Measurements from ENCODE around the gene C3orf85. TPM values are rescaled to one million over a fixed set of nuclear protein-coding genes. Genes with fewer than 3 reads are reported as not detected.

The C3orf85 gene, protein sequence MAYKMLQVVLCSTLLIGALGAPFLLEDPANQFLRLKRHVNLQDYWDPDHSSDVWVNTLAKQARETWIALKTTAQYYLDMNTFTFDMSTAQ
- not detected in 5 replicates for total RNA-seq (2022; extraction: Qiagen RNA extraction)

DNA sequence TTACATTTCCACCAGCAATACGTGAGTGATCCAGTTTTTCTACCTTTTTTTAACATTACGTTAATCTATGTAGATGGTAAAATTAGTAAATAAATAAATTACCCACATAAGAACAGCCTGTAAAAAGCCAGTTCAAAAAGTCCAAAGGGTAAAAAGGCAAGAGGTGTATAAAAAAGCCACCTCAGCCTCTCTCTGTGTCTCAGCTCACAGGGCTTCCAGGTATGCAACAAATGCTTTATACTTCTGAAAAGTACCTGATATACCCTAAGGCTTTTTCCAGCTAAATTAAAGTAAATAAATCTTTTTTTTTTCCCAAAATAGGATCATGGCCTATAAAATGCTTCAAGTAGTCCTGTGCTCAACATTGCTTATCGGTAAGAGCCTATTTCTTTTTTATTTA lies at the start of gene C3orf85:
Gene C3orf85, plus strand, starts transcription at position 197 of the 400 bp plus-strand sequence. Its CDS starts 129 bp downstream, at position 326.

DNA sequence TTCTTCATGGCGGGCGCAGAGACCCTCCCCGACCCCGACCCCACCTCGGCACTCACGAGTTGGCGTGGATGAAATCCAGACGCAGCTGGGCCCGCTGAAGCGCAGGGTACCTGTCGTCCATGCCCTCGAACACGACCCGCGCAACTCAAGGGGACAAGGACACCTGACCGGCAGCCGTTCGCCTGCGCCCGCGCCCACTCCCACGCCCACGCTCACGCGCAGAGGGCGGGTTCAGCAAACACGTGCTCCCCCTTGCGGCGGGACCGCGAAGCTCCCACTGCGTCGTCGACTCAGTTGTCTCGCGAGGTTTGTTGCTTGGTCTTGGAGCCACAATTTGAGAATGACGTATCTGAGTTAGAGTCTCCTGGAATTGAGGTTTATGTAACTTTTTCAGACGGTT lies 18.6 kb upstream of the C3orf85 start, which contains the start of gene MORC1:
Gene MORC1, minus strand, starts transcription at position 196 of the 400 bp plus-strand sequence. Its CDS starts 75 bp downstream, at position 121.

Other genes with a start within 250 kb of the C3orf85 start
- not detected in 5 replicates for gene GUCA1C, start 182.8 kb upstream of the C3orf85 start, total RNA-seq (2022; extraction: Qiagen RNA extraction)
- 0.02 TPM in 1 of 5 replicates, not detected in the others for gene MORC1, start 18.6 kb upstream of the C3orf85 start, total RNA-seq (2022; extraction: Qiagen RNA extraction)
- 0.06 TPM in 1 of 5 replicates, not detected in the others for gene DPPA2, start 179.8 kb downstream of the C3orf85 start, total RNA-seq (2022; extraction: Qiagen RNA extraction)
- gene DPPA4, start 200.8 kb downstream of the C3orf85 start, total RNA-seq (2022; extraction: Qiagen RNA extraction), result not detected in 5 replicates

Data from A549 treated with dexamethasone at 1 μM for 4 hours (cell line).